GM21786 (cell line): ENCODE data around the gene CFAP126.
"Not testable (repeated sequence)": the region's sequence is repeated elsewhere in the genome, so short reads cannot be mapped to it uniquely, and the experiment has no call there.

ENCODE experiments used
- ATAC-seq: cut with Tn5 transposase; IDR thresholded peaks from one replicate; pipeline ENCODE4 v1.9.1; 2021; ENCODE audit not compliant: unreplicated experiment

The CFAP126 gene

DNA sequence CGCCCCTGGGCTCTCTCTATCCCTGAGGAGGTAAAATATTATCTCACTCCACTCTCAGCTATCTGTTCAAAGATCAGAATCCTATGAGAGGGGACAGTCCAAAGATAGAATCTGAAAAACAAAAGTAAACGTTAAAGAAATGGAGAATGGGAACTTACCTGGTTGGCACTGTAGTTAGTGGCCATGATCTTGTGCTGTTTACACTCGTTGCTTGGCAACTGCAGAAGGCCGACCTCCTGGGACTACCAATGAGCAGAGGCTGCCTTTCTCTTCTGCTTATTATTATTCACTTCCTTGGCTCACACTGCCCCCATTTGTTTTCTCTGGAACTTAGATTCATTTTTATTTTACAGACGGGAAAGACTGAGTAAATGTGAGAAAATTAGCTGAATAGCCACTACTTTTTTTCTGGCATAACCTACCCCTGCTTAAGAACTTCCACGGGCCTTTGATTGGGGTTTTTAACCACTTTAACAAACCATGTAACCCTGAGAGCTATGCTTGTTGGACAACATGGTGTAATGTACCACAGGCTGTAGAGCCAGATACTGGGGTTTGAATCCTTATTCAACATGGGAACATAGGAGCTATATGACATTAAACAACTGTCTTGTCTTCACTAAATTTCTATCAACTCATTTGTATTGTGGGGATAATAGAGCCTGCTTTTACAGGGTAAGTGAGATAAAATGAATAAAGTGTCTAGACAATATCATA lies at the start of gene CFAP126:
Gene CFAP126 (minus strand): TSS at position 193 of the 717 bp plus-strand sequence. CDS start 8 bp downstream, at position 185.
- ATAC-seq: peak; percentile 100

GRCh38 chr1:161413050-161413449 lies 45.4 kb upstream of the CFAP126 start:
- ATAC-seq: not testable (repeated sequence)

DNA sequence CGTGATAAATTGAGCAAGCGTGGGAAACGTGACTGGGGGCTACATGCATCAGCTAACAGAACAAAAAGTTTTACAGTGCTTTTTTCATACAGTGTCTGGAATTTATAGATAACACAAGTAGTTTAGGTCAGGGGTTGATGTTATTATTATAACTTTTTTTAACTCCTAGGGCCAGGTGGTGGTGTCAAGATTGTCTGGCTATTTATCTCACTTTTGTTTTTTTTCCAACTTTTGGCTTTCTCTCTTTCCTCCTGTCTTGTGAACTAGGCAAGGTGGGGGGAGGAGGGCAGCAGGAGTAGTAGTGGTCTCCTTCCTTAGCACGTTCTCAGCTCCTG lies 42.9 kb upstream of the CFAP126 start:
- not testable (repeated sequence) for ATAC-seq

DNA sequence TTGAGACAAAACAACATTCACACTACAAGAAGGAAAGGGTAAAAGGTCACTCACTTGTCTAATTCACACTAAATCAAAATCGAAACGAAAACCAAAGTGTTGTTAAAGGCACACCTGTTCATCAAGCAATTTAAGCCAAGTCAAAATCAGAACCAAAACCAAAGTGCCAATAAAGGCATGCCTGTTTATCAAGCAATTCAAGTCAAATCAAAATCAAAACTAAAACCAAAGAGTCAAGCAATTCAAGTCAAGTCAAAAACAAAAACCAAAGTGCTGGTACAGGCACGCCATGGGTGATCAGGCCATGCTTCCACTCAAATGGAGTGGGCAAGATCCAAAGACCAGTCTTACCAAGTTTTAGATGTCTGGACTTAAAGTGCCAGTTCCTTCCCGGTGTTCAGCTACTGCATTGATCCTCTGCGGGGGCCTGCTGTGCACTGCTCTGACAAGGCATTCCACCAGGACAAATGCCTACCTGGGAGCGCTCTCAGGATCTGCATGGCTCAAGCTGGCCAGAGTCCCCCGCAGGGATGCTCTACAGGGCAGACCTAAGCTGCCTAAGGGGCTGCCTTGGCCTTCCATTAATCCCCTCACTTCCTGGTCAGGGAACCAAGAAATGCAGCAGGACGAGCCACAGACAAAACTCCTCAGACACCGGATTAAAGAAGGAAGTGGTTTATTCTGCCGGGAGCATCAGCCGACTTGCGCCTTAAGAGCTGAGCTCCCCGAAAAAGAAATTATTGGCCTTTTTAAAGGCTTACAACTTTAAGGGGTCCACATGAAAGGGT lies 42.4 kb upstream of the CFAP126 start:
- ATAC-seq: not testable (repeated sequence)

DNA sequence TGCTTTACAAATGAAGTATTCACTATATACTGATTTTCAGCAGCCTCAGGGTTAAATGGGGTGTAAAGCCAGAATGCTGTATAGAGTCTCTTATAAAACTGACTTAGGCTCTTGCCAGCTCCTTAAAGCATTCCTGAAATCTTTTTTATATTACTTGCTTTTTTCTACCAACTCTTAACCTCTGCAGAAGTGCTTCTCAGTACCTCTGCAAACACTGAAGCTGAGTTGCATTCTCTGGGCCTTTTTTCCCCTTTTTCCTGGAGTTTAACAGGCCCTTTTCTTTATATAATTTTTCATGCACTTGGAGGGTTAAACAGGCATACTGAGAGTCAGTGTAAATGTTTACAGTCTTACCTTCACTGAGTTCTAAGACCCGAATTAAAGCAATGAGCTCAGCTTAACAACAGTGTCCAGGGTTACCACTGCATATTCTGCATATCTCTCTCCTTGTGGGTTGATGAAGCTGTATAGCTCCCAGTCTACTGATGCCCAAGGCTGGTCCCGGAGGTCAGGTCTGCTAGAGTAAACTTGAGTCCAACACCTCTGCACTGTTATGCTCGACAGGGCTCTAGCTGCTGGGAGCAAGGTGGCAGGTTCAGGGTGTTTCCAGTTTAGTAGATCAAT lies 40.9 kb upstream of the CFAP126 start:
- ATAC-seq: no peak

DNA sequence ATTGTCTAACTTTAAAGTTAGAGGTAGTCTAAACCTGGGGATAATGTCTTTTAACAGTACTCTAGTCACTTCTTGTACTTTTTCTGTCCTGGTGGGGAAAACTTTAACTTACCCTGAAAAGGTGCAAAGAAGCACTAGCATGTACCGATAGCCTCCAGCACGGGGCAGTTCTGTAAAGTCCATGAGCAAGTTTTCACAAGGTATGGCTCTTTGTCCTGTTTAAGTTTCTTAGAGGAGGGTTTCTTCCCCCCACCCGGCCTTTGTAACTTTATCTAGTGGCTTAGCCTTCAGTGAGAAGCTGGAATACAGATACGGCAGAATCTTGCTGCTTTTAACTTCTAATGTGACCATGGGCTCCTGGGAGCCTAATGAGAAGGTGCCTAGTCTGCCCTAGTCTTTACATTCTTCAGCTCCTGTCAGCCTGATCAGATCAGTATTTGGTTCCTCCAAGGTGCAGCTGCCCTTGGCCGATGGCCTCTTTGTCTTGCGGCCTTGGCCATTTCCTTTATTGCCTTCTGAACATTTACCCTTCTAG lies 39.8 kb upstream of the CFAP126 start:
- ATAC-seq: no peak

GRCh38 chr1:161406551-161406950 lies 38.9 kb upstream of the CFAP126 start:
- ATAC-seq: not testable (repeated sequence)

GRCh38 chr1:161404051-161404597 lies 36.4 kb upstream of the CFAP126 start:
- no peak for ATAC-seq

GRCh38 chr1:161402446-161402845 lies 34.8 kb upstream of the CFAP126 start:
- ATAC-seq: no peak

- peak; percentile 73 for ATAC-seq
Measured at GRCh38 chr1:161399257-161399998, 31.8 kb upstream of the CFAP126 start.

GRCh38 chr1:161398900-161399256 lies 31.2 kb upstream of the CFAP126 start:
- no peak for ATAC-seq

- ATAC-seq: not testable (repeated sequence)
Measured at GRCh38 chr1:161397038-161397437, 29.4 kb upstream of the CFAP126 start.

GRCh38 chr1:161393151-161393550 lies 25.5 kb upstream of the CFAP126 start:
- no peak for ATAC-seq

DNA sequence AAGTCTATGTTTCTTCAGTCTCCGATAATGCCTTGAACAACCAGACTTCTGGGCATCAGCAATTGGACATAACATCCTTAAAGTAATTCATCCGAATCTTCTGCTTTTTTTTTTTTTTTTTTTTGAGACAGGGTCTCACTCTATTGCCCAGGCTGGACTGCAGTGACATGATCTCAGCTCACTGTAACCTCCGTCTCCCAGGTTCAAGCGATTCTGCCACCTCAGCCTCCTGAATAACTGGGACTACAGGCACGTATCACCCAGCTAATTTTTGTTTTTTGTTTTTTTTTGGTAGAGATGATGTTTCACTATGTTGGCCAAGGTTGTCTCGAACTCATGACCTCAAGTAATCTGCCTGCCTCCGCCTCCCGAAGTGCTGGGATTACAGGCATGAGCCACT lies 23.9 kb upstream of the CFAP126 start:
- no peak for ATAC-seq

- not testable (repeated sequence) for ATAC-seq
Measured at GRCh38 chr1:161391136-161391535, 23.5 kb upstream of the CFAP126 start.

DNA sequence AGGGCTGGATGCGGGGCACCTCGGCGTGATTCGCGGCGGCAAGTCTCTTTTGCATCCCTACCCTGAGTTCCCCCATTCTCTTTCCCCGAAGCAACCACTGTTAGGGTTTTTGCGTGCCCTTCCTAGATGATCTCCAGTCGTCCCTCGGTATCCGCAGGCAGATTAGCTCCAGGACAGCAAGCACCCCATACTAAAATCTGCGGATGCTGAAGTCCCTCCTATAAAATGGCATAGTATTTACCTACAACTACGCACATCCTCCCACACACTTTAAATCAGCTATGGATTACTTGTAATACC lies 22.8 kb upstream of the CFAP126 start:
- no peak for ATAC-seq

GRCh38 chr1:161389691-161390558 lies 22.2 kb upstream of the CFAP126 start:
- peak; percentile 72 for ATAC-seq

DNA sequence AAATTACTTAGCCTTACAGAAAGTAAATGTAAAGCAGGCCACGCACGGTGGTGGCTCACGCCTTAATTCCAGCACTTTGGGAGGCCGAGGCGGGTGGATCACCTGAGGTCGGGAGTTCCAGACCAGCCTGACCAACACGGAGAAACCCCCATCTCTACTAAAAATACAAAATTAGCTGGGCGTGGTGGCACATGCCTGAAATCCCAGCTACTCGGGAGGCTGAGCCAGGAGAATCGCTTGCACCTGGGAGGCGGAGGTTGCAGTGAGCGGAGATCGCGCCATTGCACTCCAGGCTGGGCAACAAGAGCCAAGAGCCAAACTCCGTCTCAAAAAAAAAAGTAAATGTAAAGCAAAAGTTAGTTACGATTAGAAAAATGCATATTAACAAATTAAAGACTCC lies 21.5 kb upstream of the CFAP126 start:
- ATAC-seq: not testable (repeated sequence)

- no peak for ATAC-seq
Measured at GRCh38 chr1:161388639-161389038, 21.0 kb upstream of the CFAP126 start.
